Measurements from ENCODE around the gene VEZT. TPM values are rescaled to one million over a fixed set of nuclear protein-coding genes. Genes with fewer than 3 reads are reported as not detected.

The VEZT gene
- total RNA-seq, 1 experiment from 2014 or later: 46.4 TPM

DNA sequence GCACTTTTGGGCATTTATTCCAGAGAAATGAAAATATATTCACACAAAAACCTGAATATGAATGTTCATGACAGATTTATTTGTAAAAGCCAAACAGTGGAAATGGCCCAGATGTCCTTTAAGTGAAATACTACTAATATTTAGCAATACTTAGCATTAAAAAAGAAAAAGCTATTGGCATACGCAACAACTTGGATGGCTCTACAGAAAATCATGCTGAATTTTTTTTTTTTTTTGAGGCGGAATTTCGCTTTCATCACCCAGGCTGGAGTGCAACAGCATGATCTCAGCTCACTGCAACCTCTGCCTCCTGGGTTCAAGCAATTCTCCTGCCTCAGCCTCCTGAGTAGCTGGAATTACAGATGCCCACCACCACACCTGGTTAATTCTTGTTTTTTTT lies 24.5 kb upstream of the VEZT start:
- no peak for TF ChIP-seq CEBPB (IDR thresholded peaks at IDR 0.05; ENCODE audit: low read depth)
- no peak for TF ChIP-seq RAD21 (IDR thresholded peaks at IDR 0.05; ENCODE audit: low read depth)
- TF ChIP-seq YY1 (IDR thresholded peaks at IDR 0.05; ENCODE audit: extremely low read depth, insufficient replicate concordance, low read depth, low read length): no peak
- TF ChIP-seq CTCF (IDR thresholded peaks at IDR 0.05 in 2 of 3, conservative IDR thresholded peaks at IDR 0.05 in 1 of 3; ENCODE audit: borderline replicate concordance in 1 of 3, insufficient read depth in 1 of 3, low read depth in 2 of 3, low read length in 2 of 3): no peak
- no peak for TF ChIP-seq SIN3A (IDR thresholded peaks at IDR 0.05; ENCODE audit: low read depth)
- TF ChIP-seq SP1 (IDR thresholded peaks at IDR 0.05; ENCODE audit: low read depth): no peak
- TF ChIP-seq ZFX (IDR thresholded peaks at IDR 0.05): no peak
- no peak for TF ChIP-seq POLR2AphosphoS5 (IDR thresholded peaks at IDR 0.05; ENCODE audit: low read depth, low read length)
- no peak for TF ChIP-seq TCF7L2 (IDR thresholded peaks at IDR 0.05; ENCODE audit: borderline replicate concordance, extremely low read depth, insufficient read depth, insufficient read length)
- TF ChIP-seq FOSL1 (IDR thresholded peaks at IDR 0.05; ENCODE audit: low read depth): no peak
- TF ChIP-seq EGR1 (IDR thresholded peaks at IDR 0.05; ENCODE audit: low read depth): no peak
- TF ChIP-seq, protein P1, sequence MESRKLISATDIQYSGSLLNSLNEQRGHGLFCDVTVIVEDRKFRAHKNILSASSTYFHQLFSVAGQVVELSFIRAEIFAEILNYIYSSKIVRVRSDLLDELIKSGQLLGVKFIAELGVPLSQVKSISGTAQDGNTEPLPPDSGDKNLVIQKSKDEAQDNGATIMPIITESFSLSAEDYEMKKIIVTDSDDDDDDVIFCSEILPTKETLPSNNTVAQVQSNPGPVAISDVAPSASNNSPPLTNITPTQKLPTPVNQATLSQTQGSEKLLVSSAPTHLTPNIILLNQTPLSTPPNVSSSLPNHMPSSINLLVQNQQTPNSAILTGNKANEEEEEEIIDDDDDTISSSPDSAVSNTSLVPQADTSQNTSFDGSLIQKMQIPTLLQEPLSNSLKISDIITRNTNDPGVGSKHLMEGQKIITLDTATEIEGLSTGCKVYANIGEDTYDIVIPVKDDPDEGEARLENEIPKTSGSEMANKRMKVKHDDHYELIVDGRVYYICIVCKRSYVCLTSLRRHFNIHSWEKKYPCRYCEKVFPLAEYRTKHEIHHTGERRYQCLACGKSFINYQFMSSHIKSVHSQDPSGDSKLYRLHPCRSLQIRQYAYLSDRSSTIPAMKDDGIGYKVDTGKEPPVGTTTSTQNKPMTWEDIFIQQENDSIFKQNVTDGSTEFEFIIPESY (IDR thresholded peaks at IDR 0.05; ENCODE audit: extremely low read depth, insufficient replicate concordance, low read length): no peak
- no peak for TF ChIP-seq ATF3 (IDR thresholded peaks at IDR 0.05)
- no peak for TF ChIP-seq EZH2 (IDR thresholded peaks at IDR 0.05)
- TF ChIP-seq, protein P2, sequence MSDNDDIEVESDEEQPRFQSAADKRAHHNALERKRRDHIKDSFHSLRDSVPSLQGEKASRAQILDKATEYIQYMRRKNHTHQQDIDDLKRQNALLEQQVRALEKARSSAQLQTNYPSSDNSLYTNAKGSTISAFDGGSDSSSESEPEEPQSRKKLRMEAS (IDR thresholded peaks at IDR 0.05): no peak
- no peak for TF ChIP-seq POLR2A (IDR thresholded peaks at IDR 0.05; ENCODE audit: borderline replicate concordance, extremely low read depth, insufficient read depth, insufficient read length)
- no peak for TF ChIP-seq SRF (IDR thresholded peaks at IDR 0.05; ENCODE audit: low read depth)
- no peak for TF ChIP-seq EZH2phosphoT487 (IDR thresholded peaks at IDR 0.05; ENCODE audit: borderline replicate concordance)
- TF ChIP-seq ZNF274 (IDR thresholded peaks at IDR 0.05; ENCODE audit: low read depth, low read length): no peak
- TF ChIP-seq CBX3 (IDR thresholded peaks at IDR 0.05; ENCODE audit: low read depth): no peak
- Histone ChIP-seq H3K4me3 (replicated peaks in 1 of 2; ENCODE audit: low read depth in 1 of 2, low read length in 2 of 2) (no peak overlapping the region), H3K4me1 (ENCODE audit: control insufficient read depth in 1 of 2, insufficient read depth in 2 of 2, low read length in 2 of 2) (peaks cover 3 to 11% of the 10 kb centered on the region in 2 experiments; a peak in 2 of 4 replicates), H4K20me1 (ENCODE audit: insufficient read depth) (no peaks in the 10 kb centered on the region), H3K79me2 (ENCODE audit: insufficient read depth, low read length) (peaks cover 14% of the 10 kb centered on the region), H3K9ac (ENCODE audit: low read length) (no peak overlapping the region), H2AFZ (ENCODE audit: low read depth, low read length, poor library complexity, severe bottlenecking) (no peak overlapping the region), H3K9me3 (ENCODE audit: control insufficient read depth in 1 of 2, insufficient read depth in 1 of 2, low read depth in 1 of 2, low read length in 2 of 2) (no peaks in the 10 kb centered on the region), H3K36me3 (ENCODE audit: control insufficient read depth in 1 of 2, insufficient read depth in 2 of 2, low read length in 2 of 2) (no peaks in the 10 kb centered on the region), H3K27ac (ENCODE audit: low read depth, low read length) (no peak overlapping the region), H3K27me3 (ENCODE audit: insufficient read depth, low read length) (no peaks in the 10 kb centered on the region), H3K4me2 (ENCODE audit: low read length) (no peak overlapping the region), H3K9me2 (ENCODE audit: insufficient read depth) (no peaks in the 10 kb centered on the region)
- no peak for DNase-seq (ENCODE audit: low read depth, low spot score)
- RAD21 ChIA-PET (ENCODE audit: low non-redundant PET in 1 of 2, low total read pairs in 2 of 2, uncharacterized antibody in 2 of 2, unreplicated experiment in 2 of 2): no interaction called here
- intact Hi-C loops (cut with micrococcal nuclease): no loop called here
- BruUV-seq (replicated peaks): no TSS peak
- ATAC-seq: no peak
- POLR2A ChIA-PET: no interaction called here
- CTCF ChIA-PET: no interaction called here

All from HCT116 (cell line).